Stromal cell of bone marrow (primary cell): ENCODE data around the gene AUTS2.

ENCODE experiments used
- DNase-seq: peaks from one replicate; pipeline ENCODE4 v3.0.0-alpha.2; 2012; ENCODE audit warnings: low read depth

Gene AUTS2

GRCh38 chr7:70470746-70471145, 872.5 kb downstream of the AUTS2 start:
- DNase-seq = no peak

- DNase-seq = no peak
Measured at GRCh38 chr7:70472601-70473237, 874.4 kb downstream of the AUTS2 start.

- DNase-seq = no peak
Measured at GRCh38 chr7:70474639-70475234, 876.5 kb downstream of the AUTS2 start.

GRCh38 chr7:70477036-70478010, 879.0 kb downstream of the AUTS2 start:
- no peak for DNase-seq

- DNase-seq = no peak
Measured at GRCh38 chr7:70479153-70480021, 881.1 kb downstream of the AUTS2 start.

GRCh38 chr7:70480927-70481569, 882.8 kb downstream of the AUTS2 start:
- peak; percentile 50 for DNase-seq

GRCh38 chr7:70481570-70482123, 883.4 kb downstream of the AUTS2 start:
- DNase-seq = no peak

- DNase-seq = peak; percentile 10
Measured at GRCh38 chr7:70484255-70484654, 886.0 kb downstream of the AUTS2 start.

GRCh38 chr7:70486977-70487376, 888.7 kb downstream of the AUTS2 start:
- DNase-seq = no peak

GRCh38 chr7:70487428-70487827, 889.2 kb downstream of the AUTS2 start:
- DNase-seq = no peak

- DNase-seq = no peak
Measured at GRCh38 chr7:70487886-70488285, 889.6 kb downstream of the AUTS2 start.

GRCh38 chr7:70489813-70490212, 891.5 kb downstream of the AUTS2 start:
- no peak for DNase-seq

- DNase-seq = no peak
Measured at GRCh38 chr7:70492625-70493024, 894.4 kb downstream of the AUTS2 start.

- no peak for DNase-seq
Measured at GRCh38 chr7:70494225-70495032, 896.2 kb downstream of the AUTS2 start.

- no peak for DNase-seq
Measured at GRCh38 chr7:70495033-70495376, 896.7 kb downstream of the AUTS2 start.

GRCh38 chr7:70497793-70498192, 899.5 kb downstream of the AUTS2 start:
- DNase-seq = no peak

- DNase-seq = no peak
Measured at GRCh38 chr7:70498232-70498992, 900.1 kb downstream of the AUTS2 start.

- no peak for DNase-seq
Measured at GRCh38 chr7:70500261-70500660, 902.0 kb downstream of the AUTS2 start.

GRCh38 chr7:70502117-70502863, 904.0 kb downstream of the AUTS2 start:
- no peak for DNase-seq
